Upper lobe of left lung (tissue), 6 donors: ENCODE data around the gene GSG1. TPM values are rescaled to one million over a fixed set of nuclear protein-coding genes. Genes with fewer than 3 reads are reported as not detected.
"Not testable (repeated sequence)": the region's sequence is repeated elsewhere in the genome, so short reads cannot be mapped to it uniquely, and the experiment has no call there.

Experiments used
- ATAC-seq, 2 donors: fragments of 200-7000 bp; cut with Tn5 transposase; one replicate each; pipeline ENCODE4 v1.9.1; 2022; ENCODE audit warnings: mild to moderate bottlenecking in 2 of 2, moderate library complexity in 2 of 2; ENCODE audit not compliant: low FRiP score in 2 of 2
- DNase-seq, 2 donors: peaks; one replicate each; pipeline ENCODE4 v3.0.0-alpha.2; 2019 to 2020
- H3K27ac ChIP-seq, 4 donors: fragments of 200-600 bp; sonication (generic); one replicate each; pipeline ENCODE4 v1.5.1; 2016 to 2019
- H3K27me3 ChIP-seq, 4 donors: fragments of 200-600 bp; sonication (generic); one replicate each; pipeline ENCODE4 v1.5.1; 2017 to 2019
- H3K36me3 ChIP-seq, 4 donors: fragments of 200-600 bp; sonication (generic); one replicate each; pipeline ENCODE4 v1.5.1; 2016 to 2019
- H3K4me1 ChIP-seq, 4 donors: fragments of 200-600 bp; sonication (generic); one replicate each; pipeline ENCODE4 v1.5.1; 2018 to 2019
- H3K4me3 ChIP-seq, 4 donors: fragments of 200-600 bp; sonication (generic); one replicate each; pipeline ENCODE4 v1.5.1; 2017 to 2019; ENCODE audit warnings: mild to moderate bottlenecking in 2 of 4, moderate library complexity in 1 of 4
- H3K9me3 ChIP-seq, 4 donors: fragments of 200-600 bp; sonication (generic); one replicate each; pipeline ENCODE4 v1.5.1; 2018 to 2019
- EP300 ChIP-seq, 4 donors: sonication (generic); formaldehyde crosslinking; IDR thresholded peaks; one replicate each; pipeline ENCODE4 v1.5.1; 2017; ENCODE audit warnings: antibody characterized with exemption in 4 of 4, control low read depth in 2 of 4
- POLR2A ChIP-seq, 4 donors: fragments of 450-650 bp; IDR thresholded peaks; one replicate each; pipeline ENCODE4 v1.5.1; 2016 to 2017; ENCODE audit warnings: antibody characterized with exemption in 4 of 4, mild to moderate bottlenecking in 2 of 4
- POLR2AphosphoS5 ChIP-seq, 2 donors: sonication (generic); formaldehyde crosslinking; IDR thresholded peaks; one replicate each; pipeline ENCODE4 v1.5.1; 2017; ENCODE audit warnings: antibody characterized with exemption in 2 of 2
- WGBS, 2 donors: methylation state at CpG; one replicate each; pipeline ENCODE4 v1.1.5; 2017 to 2018; 5-methylcytosine and 5-hydroxymethylcytosine counted together
- total RNA-seq, 6 donors: library from RNA; depleted of rRNA in 4 of 6; stranded (reverse); fragments of >200 nt in 4 of 6; gene quantifications; one replicate each; pipeline versions ENCODE4 v1.1.0 to v1.2.1, GENCODE V29; 2016 to 2021
- TF ChIP-seq, protein P1 (sequence below), 6 experiments: fragments of 450-650 bp in 4 of 6; fragments of 200-600 bp in 2 of 6; sonication (generic) in 2 of 6; IDR thresholded peaks; one replicate each; pipeline ENCODE4 v1.5.1; 2016 to 2019; ENCODE audit warnings: antibody characterized with exemption in 6 of 6
- donor health status: DM: no; HTN: no; CAD: no; lungs with moderate emphysema.
- donor health status: DM: no; HTN: yes; CAD: no; lungs with severe emphysema.

Gene GSG1
- total RNA-seq, 6 donors from 2014 or later: not detected

GRCh38 chr12:13088496-13088895 is 15.0 kb downstream of the GSG1 start:
- H3K4me1 ChIP-seq: peaks cover 0 to 10% (median 0%) of the 10 kb centered on the region in 4 donors
- DNase-seq: no peak
- WGBS, 2 donors: 74 to 93% methylated on average over 4 of the region's 4 CpGs
- no peak overlapping the region for H3K27ac ChIP-seq
- no peak for ATAC-seq
- no peak overlapping the region for H3K4me3 ChIP-seq
- H3K27me3 ChIP-seq: no peaks in the 10 kb centered on the region
- H3K36me3 ChIP-seq: no peaks in the 10 kb centered on the region
- H3K9me3 ChIP-seq: no peaks in the 10 kb centered on the region
- TF ChIP-seq POLR2A (IDR thresholded peaks at IDR 0.05) (no peak), POLR2AphosphoS5 (IDR thresholded peaks at IDR 0.05) (no peak), EP300 (IDR thresholded peaks at IDR 0.05) (no peak)
- TF ChIP-seq, protein P1, sequence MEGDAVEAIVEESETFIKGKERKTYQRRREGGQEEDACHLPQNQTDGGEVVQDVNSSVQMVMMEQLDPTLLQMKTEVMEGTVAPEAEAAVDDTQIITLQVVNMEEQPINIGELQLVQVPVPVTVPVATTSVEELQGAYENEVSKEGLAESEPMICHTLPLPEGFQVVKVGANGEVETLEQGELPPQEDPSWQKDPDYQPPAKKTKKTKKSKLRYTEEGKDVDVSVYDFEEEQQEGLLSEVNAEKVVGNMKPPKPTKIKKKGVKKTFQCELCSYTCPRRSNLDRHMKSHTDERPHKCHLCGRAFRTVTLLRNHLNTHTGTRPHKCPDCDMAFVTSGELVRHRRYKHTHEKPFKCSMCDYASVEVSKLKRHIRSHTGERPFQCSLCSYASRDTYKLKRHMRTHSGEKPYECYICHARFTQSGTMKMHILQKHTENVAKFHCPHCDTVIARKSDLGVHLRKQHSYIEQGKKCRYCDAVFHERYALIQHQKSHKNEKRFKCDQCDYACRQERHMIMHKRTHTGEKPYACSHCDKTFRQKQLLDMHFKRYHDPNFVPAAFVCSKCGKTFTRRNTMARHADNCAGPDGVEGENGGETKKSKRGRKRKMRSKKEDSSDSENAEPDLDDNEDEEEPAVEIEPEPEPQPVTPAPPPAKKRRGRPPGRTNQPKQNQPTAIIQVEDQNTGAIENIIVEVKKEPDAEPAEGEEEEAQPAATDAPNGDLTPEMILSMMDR (IDR thresholded peaks at IDR 0.05): no peak

- no peak for ATAC-seq
- Histone ChIP-seq H3K27ac (no peak overlapping the region), H3K4me1 (peaks cover 0 to 10% (median 0%) of the 10 kb centered on the region in 4 donors), H3K9me3 (no peaks in the 10 kb centered on the region), H3K4me3 (no peak overlapping the region), H3K36me3 (no peaks in the 10 kb centered on the region), H3K27me3 (no peaks in the 10 kb centered on the region)
- DNase-seq: no peak
- 89 to 91% methylated on average over 5 of the region's 5 CpGs for WGBS, 2 donors
- TF ChIP-seq POLR2A (IDR thresholded peaks at IDR 0.05): no peak
- TF ChIP-seq EP300 (IDR thresholded peaks at IDR 0.05): no peak
- TF ChIP-seq, protein P1 (IDR thresholded peaks at IDR 0.05): no peak
- no peak for TF ChIP-seq POLR2AphosphoS5 (IDR thresholded peaks at IDR 0.05)
Measured at GRCh38 chr12:13087766-13088165, 15.7 kb downstream of the GSG1 start.

DNA sequence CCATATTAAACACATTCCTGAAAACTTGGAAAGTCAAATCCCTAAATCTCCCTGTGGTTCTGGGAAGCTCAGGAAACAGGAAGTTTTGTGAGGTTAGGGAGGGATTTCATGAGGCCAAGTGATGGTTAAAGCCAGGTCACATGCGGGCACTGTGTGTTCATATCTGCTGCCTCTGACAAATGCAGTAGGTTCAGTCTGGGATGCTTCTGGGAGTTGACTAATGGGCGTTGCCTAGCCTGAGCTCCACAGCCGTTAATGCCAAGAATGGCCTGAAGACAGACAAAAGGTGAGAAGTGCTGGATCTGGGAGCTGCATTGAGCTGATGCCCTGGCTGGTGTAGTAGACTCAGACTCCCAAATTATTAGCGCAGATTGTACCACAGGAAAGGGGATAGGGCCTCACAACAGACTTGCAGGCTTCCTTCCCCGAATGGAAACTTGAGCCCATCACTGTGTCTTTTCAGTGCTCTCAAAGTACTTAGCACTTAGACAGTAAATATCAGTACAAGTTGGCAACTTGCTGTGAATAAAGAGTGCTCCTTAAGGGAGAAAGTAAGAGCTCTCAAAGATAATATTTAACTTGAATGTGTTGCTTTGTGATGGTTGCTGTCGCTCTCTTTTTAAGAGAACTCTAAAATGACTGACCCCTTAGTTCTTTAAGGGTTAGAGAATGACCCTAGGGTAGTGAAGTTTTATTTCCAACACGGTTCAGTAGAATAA is 17.3 kb downstream of the GSG1 start:
- ATAC-seq: peak in 1 of 2 donors; percentile 67
- H3K4me3 ChIP-seq: no peak overlapping the region
- no peaks in the 10 kb centered on the region for H3K27me3 ChIP-seq
- no peak for TF ChIP-seq EP300 (IDR thresholded peaks at IDR 0.05)
- TF ChIP-seq POLR2A (IDR thresholded peaks at IDR 0.05): no peak
- no peak for TF ChIP-seq POLR2AphosphoS5 (IDR thresholded peaks at IDR 0.05)
- TF ChIP-seq, protein P1 (IDR thresholded peaks at IDR 0.05): no peak
- WGBS, 2 donors: 59 to 61% methylated on average over 7 of the region's 7 CpGs
- H3K36me3 ChIP-seq: no peaks in the 10 kb centered on the region
- peaks cover 0 to 10% (median 0%) of the 10 kb centered on the region in 4 donors for H3K4me1 ChIP-seq
- DNase-seq: no peak
- no peak overlapping the region for H3K27ac ChIP-seq
- no peaks in the 10 kb centered on the region for H3K9me3 ChIP-seq

DNA sequence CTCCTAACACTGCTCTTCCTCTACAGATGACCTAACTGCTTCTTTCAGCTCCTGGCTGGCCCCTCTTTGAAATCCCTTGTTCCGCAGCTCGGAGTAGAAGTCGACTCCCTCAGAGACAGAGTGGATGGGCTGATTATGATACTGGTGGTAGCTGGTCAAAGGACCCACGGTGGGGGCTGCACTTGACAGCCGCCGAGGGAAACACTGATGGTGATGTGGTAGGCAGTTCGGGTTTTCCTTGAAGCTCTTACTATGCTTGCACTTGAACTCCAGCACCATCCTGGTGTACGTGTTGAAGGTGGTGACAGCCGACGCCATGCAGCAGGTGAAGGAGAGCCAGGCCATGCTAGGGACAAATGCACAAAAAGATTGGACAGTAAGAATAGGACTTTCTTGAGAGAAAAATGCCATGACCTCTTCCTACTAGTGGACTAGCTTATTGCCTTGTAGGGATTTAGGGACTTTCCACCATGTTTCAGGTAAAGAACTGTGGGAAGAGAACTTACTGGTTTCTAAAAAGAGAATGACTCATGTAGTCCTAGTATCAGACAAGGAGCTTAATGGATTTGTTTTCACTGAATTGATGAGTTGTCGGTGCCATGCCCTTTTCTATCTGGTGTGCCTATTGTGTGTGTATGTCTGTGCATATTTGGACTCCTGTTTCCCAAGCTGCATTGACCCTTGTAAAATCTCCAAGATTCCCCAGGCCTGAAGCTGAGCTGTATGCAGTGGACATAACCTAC is 18.4 kb downstream of the GSG1 start:
- TF ChIP-seq POLR2A (IDR thresholded peaks at IDR 0.05) (no peak), EP300 (IDR thresholded peaks at IDR 0.05) (no peak), POLR2AphosphoS5 (IDR thresholded peaks at IDR 0.05) (no peak)
- TF ChIP-seq, protein P1 (IDR thresholded peaks at IDR 0.05): no peak
- H3K27me3 ChIP-seq: no peaks in the 10 kb centered on the region
- H3K4me3 ChIP-seq: no peak overlapping the region
- no peaks in the 10 kb centered on the region for H3K9me3 ChIP-seq
- ATAC-seq (no peak), DNase-seq (no peak)
- WGBS, 2 donors: 90 to 91% methylated on average over 11 of the region's 11 CpGs
- H3K27ac ChIP-seq: no peak overlapping the region
- peaks cover 0 to 7% (median 1%) of the 10 kb centered on the region in 4 donors for H3K36me3 ChIP-seq
- H3K4me1 ChIP-seq: peaks cover 0 to 10% (median 0%) of the 10 kb centered on the region in 4 donors

DNA sequence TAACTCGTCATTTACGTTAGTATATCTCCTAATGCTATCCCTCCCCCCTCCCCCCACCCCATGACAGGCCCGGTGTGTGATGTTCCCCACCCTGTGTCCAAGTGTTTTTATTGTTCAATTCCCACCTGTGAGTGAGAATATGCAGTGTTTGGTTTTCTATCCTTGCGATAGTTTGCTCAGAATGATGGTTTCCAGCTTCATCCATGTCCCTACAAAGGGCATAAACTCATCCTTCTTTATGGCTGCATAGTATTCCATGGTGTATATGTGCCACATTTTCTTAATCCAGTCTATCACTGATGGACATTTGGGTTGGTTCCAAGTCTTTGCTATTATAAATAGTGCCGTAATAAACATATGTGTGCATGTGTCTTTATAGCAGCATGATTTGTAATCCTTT is 19.8 kb downstream of the GSG1 start:
- not testable (repeated sequence) for H3K27me3 ChIP-seq, H3K9me3 ChIP-seq, DNase-seq, H3K4me1 ChIP-seq, H3K36me3 ChIP-seq, H3K4me3 ChIP-seq, ATAC-seq, H3K27ac ChIP-seq
- 97 to 100% methylated on average over 5 of the region's 5 CpGs for WGBS, 2 donors
